Liver (tissue), 3 donors: ENCODE results near the gene CCDC136.

Experiments
- EGR1 ChIP-seq, 2 donors: IDR thresholded peaks; 2 replicates each; pipeline ENCODE4 v1.6.1; 2016 to 2018; ENCODE audit warnings: antibody characterized with exemption in 2 of 2, low read depth in 2 of 2
- FOXA1 ChIP-seq: IDR thresholded peaks from 2 replicates; pipeline ENCODE4 v1.6.1; 2016; ENCODE audit warnings: antibody characterized with exemption
- GABPA ChIP-seq, 2 donors: IDR thresholded peaks in 1 of 2; conservative IDR thresholded peaks in 1 of 2; 2 replicates each; pipeline ENCODE4 v1.6.1; 2016; ENCODE audit warnings: antibody characterized with exemption in 2 of 2, mild to moderate bottlenecking in 1 of 2, moderate library complexity in 1 of 2
- NR2F2 ChIP-seq: IDR thresholded peaks from 2 replicates; pipeline ENCODE4 v1.6.1; 2016; ENCODE audit warnings: antibody characterized with exemption
- RAD21 ChIP-seq, 2 donors: IDR thresholded peaks; 2 replicates each; pipeline ENCODE4 v1.6.1; 2016; ENCODE audit warnings: antibody characterized with exemption in 2 of 2, mild to moderate bottlenecking in 2 of 2
- YY1 ChIP-seq: IDR thresholded peaks from 2 replicates; pipeline ENCODE4 v1.6.1; 2016; ENCODE audit warnings: antibody characterized with exemption, mild to moderate bottlenecking
- TF ChIP-seq, protein P1 (sequence below): fragments of 150-350 bp; IDR thresholded peaks from 2 replicates; pipeline ENCODE4 v1.5.1; 2017; ENCODE audit warnings: improper control_type of control experiment, low read depth, low read length; ENCODE audit not compliant: missing input control
- TF ChIP-seq, protein P2 (sequence below): IDR thresholded peaks from 2 replicates; pipeline ENCODE4 v1.6.1; 2016; ENCODE audit warnings: antibody characterized with exemption
- donor health status: healthy.
- donor health status: healthy.

DNA sequence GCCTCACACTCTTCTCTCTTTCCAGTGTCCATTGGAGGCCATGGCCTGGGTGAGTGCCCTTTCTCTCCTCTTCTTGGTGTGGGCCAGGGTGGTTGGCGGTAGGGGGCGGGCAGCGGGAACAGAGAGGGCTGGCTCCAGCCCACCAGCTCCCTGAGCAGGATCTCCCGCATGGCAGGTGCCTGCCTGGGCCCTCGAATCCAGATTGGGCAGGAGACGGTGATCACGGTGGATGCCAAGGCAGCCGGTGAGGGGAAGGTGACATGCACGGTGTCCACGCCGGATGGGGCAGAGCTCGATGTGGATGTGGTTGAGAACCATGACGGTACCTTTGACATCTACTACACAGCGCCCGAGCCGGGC lies 57.4 kb downstream of the CCDC136 start:
- TF ChIP-seq YY1 (no peak), RAD21 (IDR thresholded peaks at IDR 0.05) (no peak), GABPA (IDR thresholded peaks at IDR 0.05 in 1 of 2, conservative IDR thresholded peaks at IDR 0.05 in 1 of 2) (no peak), NR2F2 (no peak), EGR1 (IDR thresholded peaks at IDR 0.05; ENCODE audit: low read depth in 2 of 2) (no peak), FOXA1 (no peak)
- TF ChIP-seq, protein P1, sequence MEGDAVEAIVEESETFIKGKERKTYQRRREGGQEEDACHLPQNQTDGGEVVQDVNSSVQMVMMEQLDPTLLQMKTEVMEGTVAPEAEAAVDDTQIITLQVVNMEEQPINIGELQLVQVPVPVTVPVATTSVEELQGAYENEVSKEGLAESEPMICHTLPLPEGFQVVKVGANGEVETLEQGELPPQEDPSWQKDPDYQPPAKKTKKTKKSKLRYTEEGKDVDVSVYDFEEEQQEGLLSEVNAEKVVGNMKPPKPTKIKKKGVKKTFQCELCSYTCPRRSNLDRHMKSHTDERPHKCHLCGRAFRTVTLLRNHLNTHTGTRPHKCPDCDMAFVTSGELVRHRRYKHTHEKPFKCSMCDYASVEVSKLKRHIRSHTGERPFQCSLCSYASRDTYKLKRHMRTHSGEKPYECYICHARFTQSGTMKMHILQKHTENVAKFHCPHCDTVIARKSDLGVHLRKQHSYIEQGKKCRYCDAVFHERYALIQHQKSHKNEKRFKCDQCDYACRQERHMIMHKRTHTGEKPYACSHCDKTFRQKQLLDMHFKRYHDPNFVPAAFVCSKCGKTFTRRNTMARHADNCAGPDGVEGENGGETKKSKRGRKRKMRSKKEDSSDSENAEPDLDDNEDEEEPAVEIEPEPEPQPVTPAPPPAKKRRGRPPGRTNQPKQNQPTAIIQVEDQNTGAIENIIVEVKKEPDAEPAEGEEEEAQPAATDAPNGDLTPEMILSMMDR: no peak
- TF ChIP-seq, protein P2, sequence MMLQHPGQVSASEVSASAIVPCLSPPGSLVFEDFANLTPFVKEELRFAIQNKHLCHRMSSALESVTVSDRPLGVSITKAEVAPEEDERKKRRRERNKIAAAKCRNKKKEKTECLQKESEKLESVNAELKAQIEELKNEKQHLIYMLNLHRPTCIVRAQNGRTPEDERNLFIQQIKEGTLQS: no peak
